HG02885 (cell line): ENCODE measurements around the gene CHST8.

Experiments used
- ATAC-seq: cut with Tn5 transposase; IDR thresholded peaks from one replicate; pipeline ENCODE4 v1.9.1; 2021; ENCODE audit warnings: mild to moderate bottlenecking; ENCODE audit not compliant: unreplicated experiment, poor library complexity

Gene CHST8

GRCh38 chr19:33726756-33727155, 105.0 kb downstream of the CHST8 start:
- no peak for ATAC-seq

- no peak for ATAC-seq
These were observed 105.7 kb downstream of the CHST8 start for GRCh38 chr19:33727331-33727998.

GRCh38 chr19:33728141-33728540, 106.4 kb downstream of the CHST8 start:
- ATAC-seq = no peak

GRCh38 chr19:33730858-33731607, 109.3 kb downstream of the CHST8 start:
- no peak for ATAC-seq

GRCh38 chr19:33731881-33732280, 110.1 kb downstream of the CHST8 start:
- no peak for ATAC-seq

GRCh38 chr19:33734913-33735312, 113.2 kb downstream of the CHST8 start:
- ATAC-seq = no peak

- ATAC-seq = no peak
These were observed 114.4 kb downstream of the CHST8 start for GRCh38 chr19:33736158-33736557.

- ATAC-seq = no peak
These were observed 115.0 kb downstream of the CHST8 start for GRCh38 chr19:33736787-33737186.

GRCh38 chr19:33737681-33738371, 116.1 kb downstream of the CHST8 start:
- ATAC-seq = no peak

- ATAC-seq = no peak
These were observed 119.2 kb downstream of the CHST8 start for GRCh38 chr19:33740811-33741396.

GRCh38 chr19:33745297-33745696, 123.5 kb downstream of the CHST8 start:
- no peak for ATAC-seq

- no peak for ATAC-seq
These were observed 124.4 kb downstream of the CHST8 start for GRCh38 chr19:33746159-33746558.

GRCh38 chr19:33747273-33747672, 125.5 kb downstream of the CHST8 start:
- ATAC-seq = no peak

GRCh38 chr19:33748231-33748630, 126.5 kb downstream of the CHST8 start:
- no peak for ATAC-seq

- ATAC-seq = no peak
These were observed 127.3 kb downstream of the CHST8 start for GRCh38 chr19:33749016-33749415.

- ATAC-seq = no peak
These were observed 127.9 kb downstream of the CHST8 start for GRCh38 chr19:33749619-33750175.

GRCh38 chr19:33750587-33751435, 129.1 kb downstream of the CHST8 start:
- no peak for ATAC-seq

- ATAC-seq = no peak
These were observed 129.7 kb downstream of the CHST8 start for GRCh38 chr19:33751436-33751770.

- ATAC-seq = no peak
These were observed 130.5 kb downstream of the CHST8 start for GRCh38 chr19:33752018-33752800.
